Peyer's patch (tissue), 4 donors: ENCODE data around the gene AAMDC.

Experiments used
- POLR2A ChIP-seq, 2 donors: fragments of 450-650 bp; IDR thresholded peaks; one replicate each; pipeline ENCODE4 v1.5.1; 2017; ENCODE audit warnings: antibody characterized with exemption in 2 of 2, mild to moderate bottlenecking in 2 of 2, moderate library complexity in 2 of 2
- TF ChIP-seq, protein P1 (sequence below), 6 experiments: fragments of 450-650 bp in 4 of 6; fragments of 200-600 bp in 2 of 6; sonication (generic) in 1 of 6; IDR thresholded peaks; one replicate each; pipeline ENCODE4 v1.5.1; 2017 to 2019; ENCODE audit warnings: antibody characterized with exemption in 6 of 6, mild to moderate bottlenecking in 3 of 6, moderate library complexity in 1 of 6

DNA sequence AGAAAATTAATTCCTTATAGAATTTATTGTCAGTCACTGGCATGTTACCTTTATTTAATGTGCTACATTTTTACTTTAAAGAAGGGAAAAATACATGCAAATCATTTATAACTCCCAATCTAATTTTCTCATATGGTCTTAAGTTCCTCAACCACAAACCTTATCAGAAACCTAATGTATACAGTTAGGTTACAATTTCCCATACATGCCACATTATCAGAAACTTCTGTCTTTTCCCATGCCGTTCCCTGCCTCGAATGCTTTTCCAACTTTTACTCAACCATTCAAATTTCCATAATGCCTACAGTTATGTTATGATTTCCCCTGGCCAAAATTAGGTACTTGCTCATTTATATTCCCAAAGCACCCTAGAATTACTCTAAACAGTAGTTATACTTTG is 14.0 kb upstream of the AAMDC start:
- TF ChIP-seq, protein P1, sequence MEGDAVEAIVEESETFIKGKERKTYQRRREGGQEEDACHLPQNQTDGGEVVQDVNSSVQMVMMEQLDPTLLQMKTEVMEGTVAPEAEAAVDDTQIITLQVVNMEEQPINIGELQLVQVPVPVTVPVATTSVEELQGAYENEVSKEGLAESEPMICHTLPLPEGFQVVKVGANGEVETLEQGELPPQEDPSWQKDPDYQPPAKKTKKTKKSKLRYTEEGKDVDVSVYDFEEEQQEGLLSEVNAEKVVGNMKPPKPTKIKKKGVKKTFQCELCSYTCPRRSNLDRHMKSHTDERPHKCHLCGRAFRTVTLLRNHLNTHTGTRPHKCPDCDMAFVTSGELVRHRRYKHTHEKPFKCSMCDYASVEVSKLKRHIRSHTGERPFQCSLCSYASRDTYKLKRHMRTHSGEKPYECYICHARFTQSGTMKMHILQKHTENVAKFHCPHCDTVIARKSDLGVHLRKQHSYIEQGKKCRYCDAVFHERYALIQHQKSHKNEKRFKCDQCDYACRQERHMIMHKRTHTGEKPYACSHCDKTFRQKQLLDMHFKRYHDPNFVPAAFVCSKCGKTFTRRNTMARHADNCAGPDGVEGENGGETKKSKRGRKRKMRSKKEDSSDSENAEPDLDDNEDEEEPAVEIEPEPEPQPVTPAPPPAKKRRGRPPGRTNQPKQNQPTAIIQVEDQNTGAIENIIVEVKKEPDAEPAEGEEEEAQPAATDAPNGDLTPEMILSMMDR (IDR thresholded peaks at IDR 0.05), result no peak
- TF ChIP-seq POLR2A (IDR thresholded peaks at IDR 0.05), result no peak
